Mammary epithelial cell (primary cell): Measurements from ENCODE around the gene HEXB.

ENCODE experiments used
- EZH2 ChIP-seq: IDR thresholded peaks from 2 replicates; pipeline ENCODE4 v1.6.1; 2012; ENCODE audit warnings: low read length, inconsistent platforms, borderline replicate concordance
- TF ChIP-seq, protein P1 (sequence below), 2 donors: IDR thresholded peaks in 1 of 2; conservative IDR thresholded peaks in 1 of 2; 2 replicates each; pipeline ENCODE4 v1.5.1; 2011 to 2012; ENCODE audit warnings: inconsistent platforms in 2 of 2, low read length in 2 of 2, mild to moderate bottlenecking in 2 of 2, control low read depth in 1 of 2, low read depth in 1 of 2; ENCODE audit not compliant: insufficient read depth in 1 of 2; ENCODE audit errors: extremely low read depth in 1 of 2

DNA sequence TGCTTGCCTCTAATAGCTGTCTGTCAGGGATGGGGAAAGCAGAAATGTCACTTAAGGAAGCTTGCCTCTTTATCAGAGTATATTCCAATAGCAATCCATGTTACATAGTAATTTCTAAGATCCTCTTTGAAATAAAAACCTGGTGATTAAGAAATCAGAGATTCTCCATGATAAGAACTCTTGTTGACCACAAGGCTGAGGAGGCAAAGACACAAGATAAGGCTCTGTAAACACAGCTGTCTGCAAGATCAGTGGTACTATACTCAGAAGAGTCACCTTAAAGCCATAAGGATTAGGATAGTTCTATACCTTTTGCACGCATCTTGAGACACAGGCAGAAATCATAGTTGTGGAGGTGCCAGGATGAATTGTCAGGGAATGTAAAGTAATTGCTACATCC is 40.3 kb downstream of the HEXB start:
- TF ChIP-seq, protein P1, sequence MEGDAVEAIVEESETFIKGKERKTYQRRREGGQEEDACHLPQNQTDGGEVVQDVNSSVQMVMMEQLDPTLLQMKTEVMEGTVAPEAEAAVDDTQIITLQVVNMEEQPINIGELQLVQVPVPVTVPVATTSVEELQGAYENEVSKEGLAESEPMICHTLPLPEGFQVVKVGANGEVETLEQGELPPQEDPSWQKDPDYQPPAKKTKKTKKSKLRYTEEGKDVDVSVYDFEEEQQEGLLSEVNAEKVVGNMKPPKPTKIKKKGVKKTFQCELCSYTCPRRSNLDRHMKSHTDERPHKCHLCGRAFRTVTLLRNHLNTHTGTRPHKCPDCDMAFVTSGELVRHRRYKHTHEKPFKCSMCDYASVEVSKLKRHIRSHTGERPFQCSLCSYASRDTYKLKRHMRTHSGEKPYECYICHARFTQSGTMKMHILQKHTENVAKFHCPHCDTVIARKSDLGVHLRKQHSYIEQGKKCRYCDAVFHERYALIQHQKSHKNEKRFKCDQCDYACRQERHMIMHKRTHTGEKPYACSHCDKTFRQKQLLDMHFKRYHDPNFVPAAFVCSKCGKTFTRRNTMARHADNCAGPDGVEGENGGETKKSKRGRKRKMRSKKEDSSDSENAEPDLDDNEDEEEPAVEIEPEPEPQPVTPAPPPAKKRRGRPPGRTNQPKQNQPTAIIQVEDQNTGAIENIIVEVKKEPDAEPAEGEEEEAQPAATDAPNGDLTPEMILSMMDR (conservative IDR thresholded peaks at IDR 0.05 in 1 of 2, IDR thresholded peaks at IDR 0.05 in 1 of 2; ENCODE audit: extremely low read depth in 1 of 2, insufficient read depth in 1 of 2, low read depth in 1 of 2, low read length in 2 of 2), result no peak
- no peak for TF ChIP-seq EZH2
